Smooth muscle cell of bladder (primary cell): ENCODE data around the gene NKAPL. TPM values are rescaled to one million over a fixed set of nuclear protein-coding genes. Genes with fewer than 3 reads are reported as not detected.

Experiments used
- total RNA-seq: library from RNA; depleted of rRNA; stranded (reverse); fragments of >200 nt; gene quantifications from 2 replicates; pipeline ENCODE4 v1.2.3, GENCODE V29; 2014

Gene NKAPL
- 1.8 and 2.0 TPM in 2 replicates for total RNA-seq

DNA sequence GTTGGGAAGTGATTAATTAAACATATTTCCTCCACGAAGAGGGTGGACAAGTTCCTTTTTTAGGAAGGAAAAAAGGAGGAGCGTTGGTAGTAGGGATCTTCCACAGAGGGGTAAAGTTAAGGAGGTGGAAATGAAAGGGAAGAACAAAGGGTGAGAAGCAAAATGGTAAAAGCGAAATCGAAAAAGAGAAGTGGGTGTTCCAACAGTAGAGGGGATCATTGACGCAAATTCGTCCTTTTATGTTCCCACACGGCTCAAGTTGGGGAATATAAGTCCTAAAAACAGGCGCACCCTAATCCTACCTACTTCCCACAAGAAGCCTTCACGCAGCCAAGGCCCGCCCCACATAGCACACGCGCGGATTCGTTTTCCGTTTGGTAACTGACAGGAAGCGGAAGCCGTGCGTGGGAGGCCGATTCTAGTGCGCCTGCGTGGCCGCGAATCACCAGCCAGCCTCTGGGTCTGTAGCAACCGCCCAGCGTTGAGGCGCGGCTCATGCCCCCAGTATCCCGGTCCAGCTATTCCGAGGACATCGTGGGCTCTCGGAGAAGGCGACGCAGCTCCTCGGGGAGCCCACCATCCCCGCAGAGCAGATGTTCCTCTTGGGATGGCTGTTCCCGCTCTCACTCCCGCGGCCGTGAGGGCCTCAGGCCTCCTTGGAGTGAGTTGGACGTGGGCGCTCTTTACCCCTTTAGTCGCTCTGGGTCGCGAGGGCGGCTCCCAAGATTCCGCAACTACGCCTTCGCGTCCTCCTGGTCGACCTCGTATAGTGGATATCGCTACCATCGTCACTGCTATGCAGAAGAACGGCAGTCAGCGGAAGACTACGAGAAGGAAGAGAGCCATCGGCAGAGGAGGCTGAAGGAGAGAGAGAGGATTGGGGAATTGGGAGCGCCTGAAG, at the start of gene NKAPL:
TSS of gene NKAPL (plus strand) at position 421 of the 901 bp plus-strand sequence. CDS start at position 496, 75 bp downstream.

DNA sequence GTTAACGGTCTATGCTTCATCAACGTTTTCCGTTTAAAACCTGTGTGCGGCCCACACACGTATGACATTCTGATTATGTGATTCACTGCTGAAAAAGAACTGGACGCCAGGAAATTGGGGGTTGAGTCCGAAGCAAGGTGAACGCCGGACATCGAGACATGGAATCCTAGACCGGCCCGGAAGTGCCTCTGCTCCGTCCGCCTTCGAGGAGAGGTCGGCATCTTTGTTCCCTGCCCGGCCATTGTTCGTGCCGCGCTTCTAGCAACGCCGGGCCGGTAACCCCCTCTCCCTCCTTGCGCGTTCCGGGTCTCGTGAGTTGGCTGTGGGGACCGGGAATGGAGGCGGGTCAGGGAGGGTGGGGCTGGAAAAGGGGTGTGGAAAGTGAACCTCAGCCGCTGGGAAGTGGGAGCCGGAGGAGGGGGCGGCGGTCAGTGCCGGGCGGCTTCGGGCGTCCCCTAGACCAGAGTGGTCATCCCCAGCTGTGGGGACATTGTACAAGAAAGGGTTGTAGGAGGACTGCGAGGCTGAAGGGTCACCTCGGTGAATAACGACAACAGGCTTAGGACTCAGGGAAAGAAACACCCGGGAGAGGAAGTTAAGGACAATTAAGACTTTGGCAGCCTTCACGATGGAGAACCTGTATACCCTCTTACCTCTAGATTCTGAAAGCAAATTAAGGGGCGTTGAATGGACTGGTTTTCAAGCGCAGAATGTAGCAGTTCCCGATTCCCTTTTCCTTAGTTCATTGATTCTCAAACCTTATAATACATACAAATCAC, 33.9 kb upstream of the NKAPL start, which contains the start of gene ZSCAN9:
TSS of gene ZSCAN9 (plus strand) at position 220 of the 779 bp plus-strand sequence. CDS start 1,810 bp downstream, outside the sequence.

DNA sequence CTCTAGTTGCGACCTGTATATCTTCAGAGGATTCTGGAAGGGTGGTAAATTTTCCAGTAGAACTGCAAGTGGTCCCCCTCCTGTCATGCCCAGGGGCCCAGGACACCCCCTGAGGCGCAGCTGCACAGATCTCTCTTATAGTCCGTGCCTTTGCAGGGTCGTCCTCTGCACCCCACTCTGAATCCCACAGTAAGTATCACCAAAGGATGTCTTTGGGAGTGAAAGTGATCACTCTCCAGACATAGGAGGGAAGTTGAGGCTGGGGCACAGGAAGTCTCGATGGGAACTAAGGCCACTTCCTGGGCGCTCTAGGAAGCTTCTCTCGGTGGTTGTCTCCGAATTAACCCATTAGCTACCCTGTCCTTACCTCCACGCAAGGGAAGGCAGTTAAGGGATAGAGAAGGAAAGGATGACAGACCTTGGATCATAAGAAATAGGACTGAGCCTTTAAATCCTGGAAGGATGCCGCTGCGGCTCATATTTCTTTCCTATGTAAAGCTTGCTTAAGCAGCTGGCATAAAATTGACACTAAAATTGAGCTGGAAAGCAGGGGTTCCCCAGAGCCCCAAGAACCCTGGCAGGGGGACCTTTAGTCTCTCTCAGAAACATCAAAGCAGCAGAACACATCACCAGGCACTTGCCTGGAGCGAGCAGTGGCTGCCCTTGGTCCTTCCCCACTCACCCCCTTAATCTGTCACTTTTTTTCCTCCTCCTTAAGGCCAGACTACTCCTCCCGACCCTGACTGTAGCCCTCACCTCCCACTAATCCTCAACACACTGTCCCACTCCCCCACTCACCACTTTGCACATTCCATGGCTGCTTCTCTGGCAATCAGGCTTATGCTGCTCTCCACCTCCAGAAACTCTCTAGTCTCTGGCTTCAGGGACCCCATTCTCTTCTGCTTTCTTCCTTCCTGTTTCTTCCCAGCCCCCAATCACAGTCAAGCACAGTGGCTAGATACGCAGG, 6.8 kb upstream of the NKAPL start, which contains the start of gene ZKSCAN4:
TSS of gene ZKSCAN4 (minus strand) at position 261 of the 967 bp plus-strand sequence. CDS start 289 bp downstream, outside the sequence.

DNA sequence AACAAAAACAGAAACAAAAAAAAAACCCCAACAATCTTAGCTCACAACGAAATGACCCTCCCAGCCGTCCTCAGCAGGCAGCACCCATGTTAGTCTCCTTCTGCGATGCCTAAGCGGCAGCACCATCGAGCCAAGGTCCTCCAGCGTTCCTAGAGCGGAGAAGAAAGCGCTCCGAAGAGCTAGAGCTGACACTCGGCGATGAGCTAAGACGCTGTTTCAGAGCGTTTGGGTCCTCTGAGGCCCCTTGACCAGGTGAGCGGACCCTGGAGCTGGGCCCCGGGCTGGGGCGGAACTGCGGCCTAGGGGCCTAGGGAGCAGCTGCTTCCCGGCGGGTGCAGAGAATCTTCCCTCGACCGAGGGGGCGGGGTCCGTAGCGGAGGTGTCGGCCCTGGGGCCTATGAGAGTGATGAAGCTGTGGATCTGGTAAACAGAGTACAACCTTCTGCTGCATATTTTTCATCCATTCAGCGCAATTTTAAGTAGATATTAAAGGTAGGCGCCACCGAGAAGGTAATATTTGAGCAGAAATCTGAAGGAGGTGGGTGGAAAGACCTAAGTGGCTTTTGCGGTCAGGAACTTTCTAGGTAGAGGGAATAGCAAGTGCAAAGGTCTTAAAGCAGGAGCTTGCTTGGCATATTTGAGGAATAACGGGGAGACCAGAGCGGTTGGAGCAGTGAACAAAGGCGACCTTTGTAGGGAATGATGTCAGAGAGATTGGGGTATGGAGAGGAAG, 8.0 kb downstream of the NKAPL start, which contains the start of gene ZSCAN26:
TSS of gene ZSCAN26 (plus strand) at position 182 of the 733 bp plus-strand sequence. CDS start 4,777 bp downstream, outside the sequence.

DNA sequence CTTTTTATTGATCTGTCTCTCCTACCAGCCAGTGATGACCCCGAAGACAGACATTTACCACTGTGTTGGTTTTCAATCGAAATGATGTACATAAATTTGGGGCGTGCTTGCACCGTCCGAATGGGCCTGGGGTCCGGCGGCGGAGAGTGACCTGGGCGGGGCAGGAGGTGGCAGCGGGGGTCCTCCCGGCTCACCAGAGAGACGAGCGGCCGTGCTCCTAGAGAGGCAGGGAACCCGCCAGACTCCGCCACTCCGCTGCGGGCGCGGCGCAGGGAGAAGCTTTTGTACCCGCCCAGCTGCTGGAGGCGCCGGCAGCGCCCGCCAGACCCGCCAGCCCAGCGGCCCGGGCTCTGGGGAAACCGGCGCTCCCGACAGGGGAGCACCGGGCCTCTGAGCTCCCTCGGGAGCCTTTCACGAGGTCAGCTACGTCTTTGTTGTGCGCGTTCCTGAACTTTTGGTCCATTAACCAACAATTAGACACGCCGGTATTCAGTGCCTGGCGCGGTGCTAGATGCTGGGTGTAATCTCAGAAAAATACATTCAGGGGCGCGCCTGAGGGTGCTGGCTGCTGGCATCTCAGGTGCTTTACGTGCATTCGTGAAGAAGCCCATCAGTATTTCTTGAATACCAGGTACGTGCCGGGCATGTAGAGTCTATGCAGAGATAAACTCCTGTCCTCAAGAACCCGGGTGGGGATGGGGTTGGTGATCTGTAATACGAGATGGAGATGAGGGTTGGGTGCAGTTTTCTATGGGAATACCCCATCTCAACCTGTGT, 22.4 kb downstream of the NKAPL start, which contains the start of gene PGBD1:
TSS of gene PGBD1 (plus strand) at position 285 of the 777 bp plus-strand sequence. CDS start 2,242 bp downstream, outside the sequence.

Other genes with a start within 250 kb of the NKAPL start
- 0.46 and 0.57 TPM in 2 replicates for gene ZNF165, start 178.7 kb upstream of the NKAPL start, total RNA-seq
- gene ZSCAN16, start 134.7 kb upstream of the NKAPL start, total RNA-seq, result 1.8 and 2.8 TPM in 2 replicates
- gene ZKSCAN8, start 117.4 kb upstream of the NKAPL start, total RNA-seq, result 11.9 and 14.5 TPM in 2 replicates
- 7.3 and 8.8 TPM in 2 replicates for gene ZSCAN9, start 34.0 kb upstream of the NKAPL start, total RNA-seq
- 5.3 and 5.6 TPM in 2 replicates for gene ZKSCAN4, start 7.0 kb upstream of the NKAPL start, total RNA-seq
- 9.1 and 12.3 TPM in 2 replicates for gene ZSCAN26, start 7.8 kb downstream of the NKAPL start, total RNA-seq
- gene PGBD1, start 22.3 kb downstream of the NKAPL start, total RNA-seq, result 2.7 and 3.3 TPM in 2 replicates
- gene ZSCAN31, start 76.9 kb downstream of the NKAPL start, total RNA-seq, result 7.8 and 16.2 TPM in 2 replicates
- gene ZKSCAN3, start 90.7 kb downstream of the NKAPL start, total RNA-seq, result 3.7 and 5.0 TPM in 2 replicates
- gene ZSCAN12, start 140.4 kb downstream of the NKAPL start, total RNA-seq, result 5.4 and 6.6 TPM in 2 replicates
- gene ZSCAN23, start 184.2 kb downstream of the NKAPL start, total RNA-seq, result 4.4 and 6.0 TPM in 2 replicates